HG03575 (cell line): ENCODE data around the gene GALNT17.
"Not testable (repeated sequence)": the region's sequence is repeated elsewhere in the genome, so short reads cannot be mapped to it uniquely, and the experiment has no call there.

Experiments used
- ATAC-seq: cut with Tn5 transposase; IDR thresholded peaks from one replicate; pipeline ENCODE4 v1.9.1; 2021; ENCODE audit not compliant: unreplicated experiment, insufficient number of reproducible peaks, low FRiP score; ENCODE audit errors: extremely low read depth

Gene GALNT17

DNA sequence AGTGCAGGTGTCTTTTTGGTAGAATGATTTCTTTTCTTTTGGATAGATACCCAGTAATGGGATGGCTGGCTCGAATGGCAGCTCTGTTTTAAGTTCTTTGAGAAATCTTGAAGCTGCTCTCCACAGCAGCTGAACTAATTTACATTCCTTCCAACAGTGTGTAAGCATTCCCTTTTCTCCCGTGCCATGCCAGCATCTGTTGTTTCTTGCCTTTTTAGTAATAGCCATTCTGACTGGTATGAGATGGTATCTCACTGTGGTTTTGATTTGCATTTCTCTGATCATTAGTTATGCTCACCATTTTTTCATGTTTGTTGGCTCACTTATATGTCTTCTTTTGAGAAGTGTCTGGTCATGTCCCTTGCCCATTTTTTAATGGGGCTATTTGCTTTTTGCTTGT is 486.3 kb downstream of the GALNT17 start:
- ATAC-seq = no peak

DNA sequence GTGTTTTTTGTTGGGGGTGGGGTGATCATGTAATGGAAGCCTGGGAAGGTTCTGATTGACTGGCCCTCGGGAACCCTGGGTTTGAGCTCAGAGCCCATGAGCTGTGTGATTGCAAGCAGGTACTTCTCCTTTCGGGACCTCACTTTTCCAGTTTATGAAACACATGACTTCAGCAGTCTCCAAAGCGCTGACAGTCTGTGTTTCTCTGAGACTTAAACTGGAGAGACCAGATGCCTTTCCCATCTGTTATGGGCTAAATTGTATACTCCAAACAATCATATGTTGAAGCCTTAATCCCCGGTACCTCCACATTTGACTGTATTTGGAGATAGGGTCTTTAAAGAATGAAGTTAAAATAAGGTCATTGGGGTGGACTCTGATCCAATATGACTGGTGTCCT is 493.6 kb downstream of the GALNT17 start:
- no peak for ATAC-seq

DNA sequence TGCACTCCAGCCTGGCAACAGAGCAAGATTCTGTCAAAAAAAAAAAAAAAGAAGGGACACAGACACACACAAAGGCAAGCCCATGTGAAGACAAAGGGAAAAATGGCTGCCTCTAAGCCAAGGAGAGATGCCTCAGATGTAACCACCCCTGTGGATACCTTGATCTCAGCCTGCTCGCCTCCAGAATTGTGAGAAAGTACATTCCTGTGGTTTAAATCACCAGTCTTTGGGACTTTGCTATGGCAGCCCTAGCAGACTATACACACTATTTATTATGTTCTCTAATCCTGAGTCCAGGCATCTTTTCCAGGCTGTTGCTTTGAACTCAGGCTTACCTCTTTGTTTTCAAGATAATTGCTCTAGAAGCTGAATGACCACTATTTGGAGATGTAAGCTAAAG is 494.3 kb downstream of the GALNT17 start:
- no peak for ATAC-seq

DNA sequence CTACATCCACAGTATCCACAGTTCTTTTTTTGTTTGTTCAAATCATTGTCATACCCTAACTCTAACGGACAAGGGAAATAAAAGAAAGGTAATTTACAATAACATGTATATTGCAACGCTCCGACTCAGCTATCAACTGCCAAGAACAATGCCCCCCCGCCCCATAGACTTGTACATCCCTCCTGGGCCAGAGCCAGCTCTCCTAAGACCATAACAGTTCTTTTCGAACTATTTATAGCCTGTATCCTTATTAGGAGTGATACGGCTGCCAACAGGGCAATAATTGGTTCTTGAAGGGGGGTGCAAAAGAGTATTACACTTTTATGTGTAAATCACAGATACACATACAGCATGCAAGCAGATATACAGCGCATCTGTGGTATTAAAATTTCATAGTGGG is 495.7 kb downstream of the GALNT17 start:
- ATAC-seq = no peak

DNA sequence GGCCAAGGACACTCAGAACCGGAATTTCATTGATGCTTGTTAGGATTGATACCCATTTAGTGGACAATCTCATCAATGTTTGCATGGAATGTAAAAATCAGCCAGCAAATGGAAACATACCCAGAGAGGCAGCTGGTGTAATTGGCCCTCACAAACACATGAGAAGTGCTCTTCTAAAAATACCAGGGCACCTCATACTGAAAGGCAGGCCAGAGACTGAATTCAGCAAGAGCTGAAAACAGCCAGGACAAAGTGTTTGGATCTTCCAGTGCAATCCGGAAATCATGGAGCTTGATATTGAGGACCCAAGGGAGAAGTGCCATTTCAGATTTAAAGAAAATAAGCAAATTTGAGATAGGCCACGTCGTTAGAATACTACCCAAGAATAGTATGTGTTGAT is 498.6 kb downstream of the GALNT17 start:
- ATAC-seq = no peak

DNA sequence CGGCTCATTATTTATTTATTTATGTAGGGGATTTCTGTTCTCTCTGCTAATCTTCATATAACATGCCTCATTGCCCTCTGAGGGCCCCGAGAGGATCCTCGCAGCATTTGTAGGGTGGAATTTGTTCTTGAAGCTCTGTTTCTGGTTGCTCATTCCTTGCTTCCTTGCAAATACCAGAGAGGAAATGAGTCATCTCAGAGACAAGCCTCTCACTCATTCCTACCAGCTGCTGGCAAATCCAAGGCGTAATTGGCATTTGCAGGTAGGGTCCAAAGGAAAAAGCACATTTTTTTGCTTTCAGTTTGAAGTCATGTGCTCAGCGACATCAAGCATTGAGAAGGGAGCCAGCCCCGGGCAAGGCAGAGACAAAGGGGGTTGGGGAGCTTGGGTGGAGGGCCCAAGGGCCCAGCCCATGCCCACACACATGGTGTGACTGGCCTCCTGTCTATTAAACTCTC is 501.6 kb downstream of the GALNT17 start:
- ATAC-seq = no peak

DNA sequence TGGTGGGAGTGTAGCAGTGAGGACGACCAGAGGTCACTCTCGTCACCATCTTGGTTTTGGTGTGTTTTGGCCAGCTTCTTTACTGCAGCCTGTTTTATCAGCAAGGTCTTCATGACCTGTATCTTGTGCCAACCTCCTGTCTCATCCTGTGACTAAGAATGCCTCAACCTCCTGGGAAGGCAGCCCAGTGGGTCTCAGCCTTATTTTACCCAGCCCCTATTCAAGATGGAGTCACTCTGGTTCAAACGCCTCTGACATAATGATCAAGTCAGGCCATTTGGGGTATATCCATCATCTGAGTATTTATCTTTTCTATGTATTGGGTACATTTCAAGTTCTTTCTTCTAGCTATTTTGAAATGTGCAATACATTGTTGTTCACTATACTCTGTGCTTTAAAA is 503.9 kb downstream of the GALNT17 start:
- ATAC-seq = not testable (repeated sequence)

DNA sequence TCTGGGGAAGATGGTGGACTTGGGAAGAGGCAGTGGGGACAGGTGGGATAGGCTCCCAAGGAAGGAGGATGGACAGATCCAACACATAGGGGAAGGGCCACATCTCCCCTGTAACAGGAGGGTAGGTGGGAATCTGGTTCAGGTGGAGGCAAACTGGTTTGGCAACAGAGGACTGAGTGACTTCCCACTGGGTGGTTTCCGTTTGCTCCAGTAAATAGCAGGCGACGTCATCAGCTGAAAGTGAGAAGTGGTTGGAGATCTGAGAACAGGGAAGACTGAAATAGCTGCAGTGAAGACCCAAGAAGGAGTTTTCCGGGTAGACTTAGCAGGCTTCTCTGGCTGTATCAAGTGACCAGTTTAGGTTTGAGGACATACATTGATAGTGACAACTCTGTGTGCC is 504.4 kb downstream of the GALNT17 start:
- no peak for ATAC-seq

DNA sequence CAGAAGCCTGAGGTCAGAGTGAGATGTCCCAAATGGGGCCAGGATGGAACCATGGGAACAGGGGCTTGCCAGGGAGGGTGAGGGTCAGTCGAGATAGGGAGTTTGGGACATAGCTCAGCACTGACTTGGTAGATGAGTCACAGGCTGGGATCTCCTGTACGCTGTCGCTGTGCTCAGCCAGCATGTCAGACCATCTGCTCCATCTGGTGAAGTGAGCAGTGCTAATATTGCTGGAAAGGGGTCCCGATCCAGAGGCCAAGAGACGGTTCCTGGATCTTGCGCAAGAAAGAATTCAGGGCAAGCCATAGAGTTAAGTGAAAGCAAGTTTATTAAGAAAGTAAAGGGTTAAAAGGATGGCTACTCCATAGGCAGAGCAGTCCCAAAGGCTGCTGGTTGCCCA is 505.6 kb downstream of the GALNT17 start:
- no peak for ATAC-seq

DNA sequence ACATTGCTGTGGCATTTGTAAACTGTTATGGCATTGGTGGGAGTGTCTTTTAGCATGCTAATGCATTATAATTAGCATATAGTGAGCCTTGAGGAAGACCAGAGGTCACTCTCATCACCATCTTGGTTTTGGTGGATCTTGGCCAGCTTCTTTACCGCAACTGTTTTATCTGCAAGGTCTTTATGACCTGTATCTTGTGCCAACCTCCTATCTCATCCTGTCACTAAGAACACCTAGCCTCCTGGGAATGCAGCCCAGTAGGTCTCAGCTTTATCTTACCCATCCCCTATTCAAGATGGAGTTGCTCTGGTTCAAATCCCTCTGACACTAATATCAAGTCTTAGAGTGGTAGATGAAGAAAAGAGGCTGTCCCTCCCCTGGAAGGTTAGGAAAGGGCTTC is 506.2 kb downstream of the GALNT17 start:
- no peak for ATAC-seq

DNA sequence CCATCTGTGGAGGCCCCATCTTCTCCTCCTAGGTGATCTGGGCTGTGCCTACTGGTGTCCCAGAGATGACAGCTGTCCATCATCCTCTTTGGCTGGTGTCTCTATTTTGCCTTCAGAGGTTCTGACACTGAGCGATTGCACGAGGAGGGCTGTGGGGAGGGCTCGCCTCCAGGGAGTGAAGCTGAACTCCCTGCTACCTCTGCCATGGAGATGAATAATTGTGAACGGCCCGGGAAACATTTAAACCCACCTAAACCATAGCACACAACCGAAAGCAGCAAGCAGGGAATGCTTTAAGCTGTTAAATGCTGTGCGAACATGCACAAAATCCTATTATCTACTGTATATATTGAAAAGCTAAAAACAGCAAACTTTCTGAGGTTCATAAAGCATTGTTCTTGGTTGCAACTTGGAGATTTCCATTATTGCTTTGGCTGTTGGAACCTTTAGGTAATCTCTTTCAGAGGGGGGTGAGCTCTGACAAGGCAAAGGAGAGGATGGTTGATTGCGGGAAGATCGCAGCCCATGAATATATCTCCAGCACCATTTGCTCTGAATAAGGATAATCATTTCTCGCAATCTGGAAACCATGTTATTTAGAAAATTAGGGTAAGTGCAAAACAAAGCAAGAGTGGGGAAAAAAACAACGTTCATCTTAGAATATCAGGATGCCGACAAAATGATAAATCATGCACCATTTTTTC is 507.6 kb downstream of the GALNT17 start:
- ATAC-seq = no peak

DNA sequence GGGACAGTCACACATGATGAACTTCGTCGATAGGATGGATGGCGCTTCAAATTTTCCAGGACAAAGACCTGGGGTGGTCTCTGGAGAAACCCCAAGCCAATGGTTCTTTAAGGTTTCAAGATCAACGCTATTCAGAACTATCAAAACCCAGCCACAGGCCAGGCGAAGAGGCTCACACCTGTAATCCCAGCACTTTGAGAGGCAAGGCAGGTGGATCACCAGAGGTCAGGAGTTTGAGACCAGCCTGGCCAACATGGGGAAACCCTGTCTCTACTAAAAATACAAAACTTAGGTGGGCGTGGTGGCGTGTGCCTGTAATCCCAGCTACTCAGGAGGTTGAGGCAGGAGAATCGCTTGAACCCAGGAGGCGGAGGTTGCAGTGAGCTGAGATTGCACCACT is 511.1 kb downstream of the GALNT17 start:
- ATAC-seq = not testable (repeated sequence)

DNA sequence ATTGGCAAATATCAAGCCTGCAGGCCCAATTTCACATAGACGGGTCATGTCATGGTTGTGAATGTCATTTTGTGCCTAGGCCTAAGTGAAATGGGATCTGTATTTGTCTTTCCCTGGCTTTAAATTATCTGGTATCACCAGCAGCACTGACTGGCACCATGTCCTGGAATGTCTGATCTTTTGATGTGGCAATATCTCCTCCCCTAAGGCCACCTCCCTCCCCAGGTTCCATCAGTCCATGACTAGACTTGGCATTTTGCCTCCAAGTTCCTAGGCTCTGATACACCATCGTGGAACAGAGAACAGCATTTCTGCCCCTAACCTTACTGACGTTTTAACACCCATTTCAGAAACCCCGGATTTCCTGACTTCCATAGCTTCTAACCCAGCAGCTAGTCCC is 513.9 kb downstream of the GALNT17 start:
- ATAC-seq = no peak

DNA sequence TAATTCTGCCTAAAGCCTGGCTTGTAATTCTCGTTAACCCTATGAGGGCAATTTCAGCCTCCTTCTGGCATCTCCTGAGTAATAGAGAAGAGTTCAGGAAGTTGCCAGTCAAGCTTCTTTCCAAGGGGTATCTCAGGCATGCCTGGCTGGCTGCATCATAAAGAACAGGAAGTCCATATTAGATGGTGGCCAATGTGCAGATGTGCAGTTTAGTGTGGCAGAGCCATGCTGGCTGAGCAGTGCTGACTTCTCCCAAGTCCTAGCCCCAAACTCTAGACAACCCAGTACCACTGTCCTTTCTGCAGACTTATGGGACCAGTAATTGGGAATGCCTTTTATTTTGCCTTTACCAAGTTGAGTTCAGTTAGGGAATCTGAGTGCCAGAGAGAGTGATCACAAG is 517.9 kb downstream of the GALNT17 start:
- ATAC-seq = no peak

DNA sequence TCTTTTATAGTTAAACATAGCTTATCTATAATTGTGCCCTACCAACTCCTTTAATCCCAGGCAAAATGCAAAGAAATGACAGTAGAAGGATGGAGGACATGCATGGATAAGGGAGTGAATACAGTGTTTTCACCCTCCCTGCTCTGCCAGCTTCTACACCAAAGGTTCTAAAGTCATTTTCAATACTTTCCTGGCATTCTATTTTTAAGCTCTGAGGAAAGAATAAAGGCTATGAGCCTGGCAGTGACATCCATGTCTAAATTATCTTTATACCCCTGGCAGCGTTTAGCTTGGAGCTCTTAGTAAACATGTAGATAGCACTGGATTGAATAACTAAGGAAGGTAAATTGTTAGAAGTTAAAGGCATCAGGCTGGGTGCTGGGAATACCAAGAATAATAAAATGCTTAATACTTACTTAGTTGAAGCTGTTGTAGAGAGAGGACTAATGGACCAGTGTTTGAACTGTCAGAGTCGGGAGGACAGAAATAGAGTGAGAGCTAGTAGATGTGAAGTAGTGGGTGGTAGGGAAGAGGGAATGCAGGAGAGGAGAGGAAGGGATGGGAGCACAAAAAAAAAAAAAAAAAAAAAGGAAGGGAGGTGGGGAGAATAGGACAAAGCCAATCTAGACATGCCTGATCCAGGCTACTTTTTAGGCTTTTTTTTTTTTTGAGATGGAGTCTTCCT is 518.9 kb downstream of the GALNT17 start:
- no peak for ATAC-seq

DNA sequence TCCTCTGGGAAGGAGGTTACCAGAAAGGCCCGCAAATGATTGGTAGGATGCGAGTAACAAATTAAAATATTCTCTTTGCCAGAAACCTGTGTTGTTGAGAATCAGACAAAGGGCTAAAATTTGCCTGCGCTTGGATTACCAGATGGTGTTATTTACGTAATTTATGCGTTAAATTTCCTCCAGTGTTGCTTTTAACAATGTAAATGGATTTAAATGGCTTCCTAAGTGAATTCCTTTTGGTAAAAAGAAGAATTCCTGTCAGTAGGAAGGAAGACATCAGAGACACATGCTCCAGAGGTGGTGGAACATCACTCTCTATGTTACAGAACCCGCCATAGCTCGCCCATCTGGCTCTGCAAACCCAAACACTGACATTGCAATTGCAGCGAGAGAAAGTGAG is 520.6 kb downstream of the GALNT17 start:
- ATAC-seq = no peak

DNA sequence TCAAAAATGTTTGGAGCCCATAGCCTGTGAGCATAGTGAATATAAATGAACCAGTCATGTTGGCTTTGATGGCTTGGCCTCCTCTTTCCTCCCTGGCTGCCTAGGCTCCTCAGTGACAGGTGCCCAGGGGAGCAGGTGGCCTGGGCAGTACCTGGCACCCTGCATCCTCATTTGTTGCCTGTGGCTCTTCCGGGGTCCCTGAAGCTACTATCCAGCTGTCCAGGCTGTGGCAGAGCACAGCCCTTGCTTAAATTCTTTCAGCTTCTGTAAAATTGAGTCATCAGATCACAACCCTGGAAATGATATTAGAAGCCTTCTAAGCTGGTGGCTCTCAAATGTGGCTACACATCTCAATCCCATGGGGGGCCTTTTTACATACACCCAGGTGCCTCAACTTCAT is 525.4 kb downstream of the GALNT17 start:
- no peak for ATAC-seq

DNA sequence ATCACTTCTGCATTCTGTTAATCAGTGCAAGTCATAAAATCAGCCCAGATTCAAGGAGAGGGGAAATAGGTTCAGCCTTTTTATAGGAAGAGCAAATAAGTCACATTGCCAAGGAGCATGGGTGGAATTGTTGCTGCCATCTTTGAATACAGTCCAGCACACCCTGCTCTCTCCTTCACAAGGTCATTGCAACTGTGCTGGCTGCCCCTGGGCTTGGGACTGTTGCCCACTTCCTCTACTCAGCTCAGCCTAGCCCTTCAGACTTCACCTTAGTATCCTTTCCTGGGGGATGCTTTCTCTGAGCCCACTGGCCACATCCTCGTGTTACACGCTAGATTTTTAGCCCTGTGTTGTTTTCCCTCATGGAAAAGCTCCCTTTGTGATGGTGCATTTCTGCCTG is 527.7 kb downstream of the GALNT17 start:
- ATAC-seq = no peak

DNA sequence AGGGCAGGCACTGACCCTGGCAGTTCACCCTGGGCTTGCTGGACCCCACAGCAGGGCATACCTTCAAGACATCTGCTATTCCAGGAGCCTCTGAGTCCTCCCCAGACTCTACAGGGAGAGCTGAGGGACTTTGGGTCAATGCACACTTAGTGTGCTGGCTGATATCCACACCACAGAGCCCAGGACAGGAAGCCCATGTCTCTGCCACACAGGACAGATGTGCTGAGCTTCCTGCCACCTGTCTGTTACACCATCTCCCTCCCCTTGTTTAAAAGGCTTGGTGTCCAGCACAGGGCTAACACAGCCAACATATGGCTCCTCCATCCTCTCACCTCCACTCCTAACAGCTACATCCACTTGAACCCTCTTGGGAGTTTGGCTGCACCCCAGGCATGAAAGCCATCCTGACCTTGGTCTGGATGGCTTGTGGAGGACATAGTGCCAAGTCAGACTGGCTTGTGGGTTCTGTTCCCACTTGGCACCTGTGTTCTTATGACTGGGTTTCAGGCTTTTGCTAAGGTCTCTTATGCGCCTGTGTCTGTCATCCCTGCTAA is 529.8 kb downstream of the GALNT17 start:
- no peak for ATAC-seq

DNA sequence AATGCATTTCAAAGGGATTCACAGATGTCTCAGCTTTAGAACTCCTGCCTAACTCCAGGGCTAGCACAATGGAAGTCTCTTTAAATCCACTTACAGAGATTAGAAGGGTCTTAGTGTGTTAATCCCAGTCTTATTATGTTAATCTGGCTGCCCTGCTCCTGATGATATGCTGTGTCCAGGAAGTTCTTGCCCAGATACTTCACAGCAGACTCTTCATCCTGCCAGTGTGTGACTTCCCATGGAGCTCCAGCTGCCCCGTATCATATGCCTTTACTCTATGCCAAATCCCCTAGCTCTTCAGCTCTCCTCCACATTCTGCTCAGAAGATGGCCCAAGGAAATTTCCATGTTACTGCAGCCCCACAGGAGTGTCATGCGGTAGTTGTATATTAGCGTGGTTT is 533.8 kb downstream of the GALNT17 start:
- no peak for ATAC-seq
